ENCODE results near the gene COX10.
A peak's percentile ranks its signal among the peaks of the same experiment; 100 is the strongest.

DNA sequence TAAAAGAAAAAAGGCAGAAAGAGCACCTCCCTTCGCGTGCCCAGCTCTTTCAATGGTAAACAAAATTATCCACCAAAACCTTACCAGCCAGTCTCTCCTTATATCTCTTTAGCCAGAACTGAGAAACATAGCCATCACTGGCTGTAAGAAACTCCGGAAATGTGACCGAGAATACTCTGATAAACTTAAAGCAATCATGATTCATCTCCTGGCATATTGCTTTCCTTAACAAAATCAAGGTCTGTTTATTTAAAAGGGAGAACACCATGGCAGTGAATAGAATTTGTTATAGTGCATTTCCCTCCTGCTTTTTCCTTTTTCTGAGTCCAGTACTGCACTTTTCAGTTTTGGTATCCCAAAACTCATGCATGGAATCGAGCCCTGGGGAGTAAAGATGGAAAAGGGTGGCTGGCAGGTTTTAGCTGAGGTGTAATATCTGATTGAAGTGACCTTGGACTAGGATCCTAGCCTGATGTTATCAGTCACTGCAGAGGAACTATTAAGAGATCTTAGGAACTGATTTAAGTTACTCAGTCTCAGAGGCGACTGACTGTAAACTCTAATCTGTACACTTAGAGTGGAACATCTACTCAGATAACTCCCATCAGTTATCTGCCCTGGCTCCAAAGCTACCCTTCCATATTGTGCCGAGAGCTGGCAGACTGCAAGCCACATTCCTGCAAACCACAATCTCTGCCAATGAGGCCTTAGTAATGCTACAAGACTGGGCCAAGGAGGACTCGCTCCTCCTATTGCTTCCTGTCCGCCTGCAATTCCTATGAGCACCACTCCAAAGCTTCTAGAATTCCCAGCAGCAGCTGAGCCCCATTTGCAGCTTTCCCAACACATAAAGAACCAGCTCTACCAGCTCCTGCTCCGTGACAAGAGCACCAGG lies 7.4 kb upstream of the COX10 start:
- TF ChIP-seq, protein P1, sequence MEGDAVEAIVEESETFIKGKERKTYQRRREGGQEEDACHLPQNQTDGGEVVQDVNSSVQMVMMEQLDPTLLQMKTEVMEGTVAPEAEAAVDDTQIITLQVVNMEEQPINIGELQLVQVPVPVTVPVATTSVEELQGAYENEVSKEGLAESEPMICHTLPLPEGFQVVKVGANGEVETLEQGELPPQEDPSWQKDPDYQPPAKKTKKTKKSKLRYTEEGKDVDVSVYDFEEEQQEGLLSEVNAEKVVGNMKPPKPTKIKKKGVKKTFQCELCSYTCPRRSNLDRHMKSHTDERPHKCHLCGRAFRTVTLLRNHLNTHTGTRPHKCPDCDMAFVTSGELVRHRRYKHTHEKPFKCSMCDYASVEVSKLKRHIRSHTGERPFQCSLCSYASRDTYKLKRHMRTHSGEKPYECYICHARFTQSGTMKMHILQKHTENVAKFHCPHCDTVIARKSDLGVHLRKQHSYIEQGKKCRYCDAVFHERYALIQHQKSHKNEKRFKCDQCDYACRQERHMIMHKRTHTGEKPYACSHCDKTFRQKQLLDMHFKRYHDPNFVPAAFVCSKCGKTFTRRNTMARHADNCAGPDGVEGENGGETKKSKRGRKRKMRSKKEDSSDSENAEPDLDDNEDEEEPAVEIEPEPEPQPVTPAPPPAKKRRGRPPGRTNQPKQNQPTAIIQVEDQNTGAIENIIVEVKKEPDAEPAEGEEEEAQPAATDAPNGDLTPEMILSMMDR (conservative IDR thresholded peaks at IDR 0.05 in 1 of 2, IDR thresholded peaks at IDR 0.05 in 1 of 2; ENCODE audit: extremely low read depth in 1 of 2, insufficient read depth in 1 of 2, low read depth in 1 of 2, low read length in 2 of 2): peak; percentile 2 to 10
- TF ChIP-seq EZH2 (IDR thresholded peaks at IDR 0.05; ENCODE audit: borderline replicate concordance, low read length): no peak
